Measurements from ENCODE around the gene LCN15. TPM values are rescaled to one million over a fixed set of nuclear protein-coding genes. Genes with fewer than 3 reads are reported as not detected.

LCN15 gene
- total RNA-seq, 1 donor from 2014 or later = not detected

GRCh38 chr9:136754626-136755301 lies 9.6 kb downstream of the LCN15 start:
- FAIRE-seq (no peak), DNase-seq (ENCODE audit: low read depth) (no peak)
- Mint-ChIP-seq H3K27me3 (ENCODE audit: low read depth, unreplicated experiment) (peaks cover 8% of the 10 kb centered on the region), H3K4me1 (ENCODE audit: low read depth, unreplicated experiment) (no peaks in the 10 kb centered on the region), H3K36me3 (ENCODE audit: low read depth, unreplicated experiment) (peaks cover 5% of the 10 kb centered on the region), H3K27ac (ENCODE audit: unreplicated experiment) (no peak overlapping the region), H3K9me3 (ENCODE audit: unreplicated experiment) (peaks cover 19% of the 10 kb centered on the region), H3K4me3 (ENCODE audit: unreplicated experiment) (no peak overlapping the region)
- Histone ChIP-seq H3K4me2 (ENCODE audit: low read length) (no peak overlapping the region), H3K27me3 (ENCODE audit: insufficient read depth, low read length) (peaks cover 3% of the 10 kb centered on the region), H3K79me2 (ENCODE audit: insufficient read depth, low read length) (no peaks in the 10 kb centered on the region), H2AFZ (ENCODE audit: low read depth, low read length) (no peak overlapping the region), H4K20me1 (ENCODE audit: insufficient read depth, low read length) (no peaks in the 10 kb centered on the region), H3K9me3 (ENCODE audit: insufficient read depth, low read depth, low read length) (peaks cover 10% of the 10 kb centered on the region), H3K36me3 (ENCODE audit: insufficient read depth, low read length) (no peaks in the 10 kb centered on the region), H3K4me3 (ENCODE audit: insufficient read depth, low read depth, low read length) (no peak overlapping the region), H3K4me1 (ENCODE audit: insufficient read depth, low read length) (no peaks in the 10 kb centered on the region), H3K27ac (ENCODE audit: low read depth, low read length) (no peak overlapping the region), H3K9ac (ENCODE audit: low read length) (no peak overlapping the region)
- no peak for TF ChIP-seq CTCF (IDR thresholded peaks at IDR 0.05; ENCODE audit: insufficient read depth, low read depth, low read length)
- TF ChIP-seq EZH2 (IDR thresholded peaks at IDR 0.05; ENCODE audit: insufficient read depth, low read length) = no peak

DNA sequence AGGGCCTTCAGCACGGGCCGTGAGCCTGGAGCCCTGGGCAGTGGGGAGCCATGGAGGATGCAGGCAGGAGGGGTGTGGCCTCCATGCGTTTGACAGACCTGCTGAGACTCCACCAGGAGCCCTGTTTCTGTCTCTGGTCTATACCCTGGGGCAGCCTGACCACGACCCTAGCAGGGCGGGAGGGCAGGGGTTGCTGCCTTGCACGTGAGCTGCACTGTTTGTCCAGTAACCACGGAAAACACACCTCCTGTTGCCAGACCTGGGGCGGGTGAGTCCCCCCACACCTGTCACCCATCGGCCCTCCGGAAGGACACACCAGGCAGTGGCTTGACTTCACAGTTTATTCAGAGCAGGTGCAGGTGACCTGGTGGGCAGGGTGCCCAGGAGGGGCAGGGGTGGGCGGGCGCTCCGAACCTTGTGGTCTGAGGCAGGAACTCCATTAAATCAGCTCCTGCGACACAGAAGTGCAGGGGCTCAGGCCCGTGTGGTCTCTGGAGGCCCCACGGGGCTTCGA lies 10.2 kb downstream of the LCN15 start:
- H3K4me2 ChIP-seq (ENCODE audit: low read length) = no peak overlapping the region
- H4K20me1 ChIP-seq (ENCODE audit: insufficient read depth, low read length) = no peaks in the 10 kb centered on the region
- H3K27ac ChIP-seq (ENCODE audit: low read depth, low read length) = no peak overlapping the region
- peaks cover 10% of the 10 kb centered on the region for H3K9me3 ChIP-seq (ENCODE audit: insufficient read depth, low read depth, low read length)
- no peak overlapping the region for H3K4me3 ChIP-seq (ENCODE audit: insufficient read depth, low read depth, low read length)
- peaks cover 3% of the 10 kb centered on the region for H3K27me3 ChIP-seq (ENCODE audit: insufficient read depth, low read length)
- no peak overlapping the region for H2AFZ ChIP-seq (ENCODE audit: low read depth, low read length)
- H3K9me3 Mint-ChIP-seq (ENCODE audit: unreplicated experiment) = peaks cover 19% of the 10 kb centered on the region
- no peak for DNase-seq (ENCODE audit: low read depth)
- TF ChIP-seq EZH2 (IDR thresholded peaks at IDR 0.05; ENCODE audit: insufficient read depth, low read length) = no peak
- no peaks in the 10 kb centered on the region for H3K36me3 ChIP-seq (ENCODE audit: insufficient read depth, low read length)
- no peak overlapping the region for H3K9ac ChIP-seq (ENCODE audit: low read length)
- FAIRE-seq = no peak
- H3K4me1 Mint-ChIP-seq (ENCODE audit: low read depth, unreplicated experiment) = no peaks in the 10 kb centered on the region
- H3K27me3 Mint-ChIP-seq (ENCODE audit: low read depth, unreplicated experiment) = peaks cover 8% of the 10 kb centered on the region
- no peaks in the 10 kb centered on the region for H3K4me1 ChIP-seq (ENCODE audit: insufficient read depth, low read length)
- H3K36me3 Mint-ChIP-seq (ENCODE audit: low read depth, unreplicated experiment) = peaks cover 5% of the 10 kb centered on the region
- no peaks in the 10 kb centered on the region for H3K79me2 ChIP-seq (ENCODE audit: insufficient read depth, low read length)
- no peak overlapping the region for H3K4me3 Mint-ChIP-seq (ENCODE audit: unreplicated experiment)
- H3K27ac Mint-ChIP-seq (ENCODE audit: unreplicated experiment) = no peak overlapping the region

DNA sequence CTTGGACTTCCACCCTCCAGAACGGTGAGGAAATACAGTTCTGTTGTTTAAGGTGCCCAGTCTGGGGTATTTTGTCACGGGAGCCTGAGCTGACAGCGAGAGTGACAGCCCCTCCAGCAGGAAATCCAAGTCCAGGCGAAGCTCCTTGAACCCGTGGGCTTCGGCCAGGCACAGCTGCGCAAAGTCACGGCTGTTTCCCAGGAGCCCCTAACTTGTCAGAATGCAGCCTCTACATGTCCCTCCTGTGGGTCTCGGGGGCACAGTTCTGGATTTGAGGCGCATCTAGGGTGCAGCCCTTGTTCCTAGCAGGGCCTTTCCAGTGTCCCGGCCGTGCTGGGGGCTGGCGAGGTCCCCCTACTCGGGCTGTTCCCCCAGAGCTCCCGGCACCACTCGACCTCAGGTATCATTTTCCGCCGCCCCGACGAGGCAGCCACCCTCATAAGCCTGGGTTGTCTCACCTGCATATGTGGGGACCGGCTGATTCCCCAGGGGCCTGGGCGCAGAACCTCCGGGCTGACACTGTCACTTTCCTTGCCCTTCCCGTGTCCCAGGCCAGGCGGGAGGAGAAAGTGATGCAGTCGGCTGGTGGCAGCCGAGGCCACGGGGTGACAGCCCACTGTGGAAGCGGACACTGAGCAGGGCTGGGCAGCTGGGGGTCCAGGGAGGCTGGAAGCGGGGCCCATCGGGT lies 10.8 kb downstream of the LCN15 start:
- peaks cover 9% of the 10 kb centered on the region for H3K27me3 Mint-ChIP-seq (ENCODE audit: low read depth, unreplicated experiment)
- DNase-seq (ENCODE audit: low read depth) (no peak), FAIRE-seq (no peak)
- H3K9me3 Mint-ChIP-seq (ENCODE audit: unreplicated experiment) = peaks cover 19% of the 10 kb centered on the region
- H3K4me1 ChIP-seq (ENCODE audit: insufficient read depth, low read length) = no peaks in the 10 kb centered on the region
- H2AFZ ChIP-seq (ENCODE audit: low read depth, low read length) = no peak overlapping the region
- H3K27ac ChIP-seq (ENCODE audit: low read depth, low read length) = no peak overlapping the region
- H3K79me2 ChIP-seq (ENCODE audit: insufficient read depth, low read length) = no peaks in the 10 kb centered on the region
- no peaks in the 10 kb centered on the region for H3K36me3 ChIP-seq (ENCODE audit: insufficient read depth, low read length)
- H3K4me1 Mint-ChIP-seq (ENCODE audit: low read depth, unreplicated experiment) = no peaks in the 10 kb centered on the region
- no peak overlapping the region for H3K27ac Mint-ChIP-seq (ENCODE audit: unreplicated experiment)
- peaks cover 10% of the 10 kb centered on the region for H3K9me3 ChIP-seq (ENCODE audit: insufficient read depth, low read depth, low read length)
- H3K9ac ChIP-seq (ENCODE audit: low read length) = no peak overlapping the region
- no peaks in the 10 kb centered on the region for H4K20me1 ChIP-seq (ENCODE audit: insufficient read depth, low read length)
- TF ChIP-seq CTCF (IDR thresholded peaks at IDR 0.05; ENCODE audit: insufficient read depth, low read depth, low read length) (no peak), EZH2 (IDR thresholded peaks at IDR 0.05; ENCODE audit: insufficient read depth, low read length) (no peak)
- no peak overlapping the region for H3K4me3 ChIP-seq (ENCODE audit: insufficient read depth, low read depth, low read length)
- H3K36me3 Mint-ChIP-seq (ENCODE audit: low read depth, unreplicated experiment) = peaks cover 5% of the 10 kb centered on the region
- peaks cover 3% of the 10 kb centered on the region for H3K27me3 ChIP-seq (ENCODE audit: insufficient read depth, low read length)
- no peak overlapping the region for H3K4me2 ChIP-seq (ENCODE audit: low read length)
- no peak overlapping the region for H3K4me3 Mint-ChIP-seq (ENCODE audit: unreplicated experiment)

Measured in astrocyte (in vitro differentiated cells and primary cell).